Breast epithelium (tissue), 3 donors: ENCODE measurements around the gene SDCCAG8.

ENCODE experiments used
- CTCF ChIP-seq, 3 donors: fragments of 450-650 bp; IDR thresholded peaks; one replicate each; pipeline ENCODE4 v1.5.1; 2016 to 2017; ENCODE audit warnings: antibody characterized with exemption in 3 of 3, mild to moderate bottlenecking in 3 of 3, moderate library complexity in 3 of 3
- POLR2A ChIP-seq: fragments of 450-650 bp; IDR thresholded peaks from one replicate; pipeline ENCODE4 v1.6.1; 2016; ENCODE audit warnings: antibody characterized with exemption, mild to moderate bottlenecking, moderate library complexity
- POLR2AphosphoS5 ChIP-seq, 3 donors: sonication (generic); formaldehyde crosslinking; IDR thresholded peaks; one replicate each; pipeline ENCODE4 v1.6.1; 2017; ENCODE audit warnings: antibody characterized with exemption in 3 of 3

- TF ChIP-seq POLR2A, result no peak
- TF ChIP-seq CTCF (IDR thresholded peaks at IDR 0.05), result no peak
- TF ChIP-seq POLR2AphosphoS5 (IDR thresholded peaks at IDR 0.05), result no peak
Measured at GRCh38 chr1:243473227-243474135, 217.6 kb downstream of the SDCCAG8 start.
